ENCODE data around the gene PANK1.
A peak's percentile ranks its signal among the peaks of the same experiment; 100 is the strongest.

PANK1 gene
- 0.49 to 2.7 (median 1.9) reads per million in 4 experiments for total RNA-seq

DNA sequence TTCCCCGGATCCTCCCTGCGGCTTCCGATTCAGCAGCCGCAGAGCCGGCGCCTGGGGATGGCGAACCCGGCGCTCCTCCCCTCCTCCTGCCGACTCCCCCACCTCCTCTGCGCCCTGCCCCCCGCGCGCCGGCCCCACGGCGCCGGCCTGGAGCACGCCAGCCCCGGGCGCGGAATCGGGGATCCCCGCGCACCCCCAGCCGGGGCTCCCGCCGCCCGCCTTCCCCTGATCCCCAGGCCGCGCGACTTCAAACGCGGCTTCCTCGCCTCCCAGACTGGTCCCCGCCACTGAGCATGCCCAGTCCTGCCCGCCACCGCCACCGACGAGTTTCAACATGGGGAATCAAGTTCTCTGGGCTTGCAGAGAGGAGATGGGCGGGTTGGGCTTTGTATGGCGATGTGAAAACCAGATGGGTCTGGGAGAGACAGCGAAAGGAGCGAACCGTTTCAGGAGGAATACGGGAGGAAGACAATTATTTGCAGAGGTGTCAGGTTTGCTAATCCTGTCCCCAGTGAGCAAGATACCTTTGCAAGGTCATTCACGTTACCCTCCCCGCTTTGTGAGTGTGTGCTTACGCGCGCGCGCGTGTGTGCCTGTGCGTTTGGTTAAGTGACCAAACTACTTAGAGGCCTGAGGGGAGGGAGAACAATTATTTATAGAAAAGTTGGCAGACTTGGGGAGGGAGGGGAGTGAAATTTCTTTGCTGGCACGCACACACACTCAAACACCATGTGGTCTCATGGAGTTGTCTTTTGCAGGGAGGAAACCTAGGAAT lies at the start of gene PANK1:
PANK1 (minus strand) TSS at position 276 of the 775 bp plus-strand sequence. CDS start 351 bp downstream, outside the sequence.
- DNase-seq: peak; percentile 44

DNA sequence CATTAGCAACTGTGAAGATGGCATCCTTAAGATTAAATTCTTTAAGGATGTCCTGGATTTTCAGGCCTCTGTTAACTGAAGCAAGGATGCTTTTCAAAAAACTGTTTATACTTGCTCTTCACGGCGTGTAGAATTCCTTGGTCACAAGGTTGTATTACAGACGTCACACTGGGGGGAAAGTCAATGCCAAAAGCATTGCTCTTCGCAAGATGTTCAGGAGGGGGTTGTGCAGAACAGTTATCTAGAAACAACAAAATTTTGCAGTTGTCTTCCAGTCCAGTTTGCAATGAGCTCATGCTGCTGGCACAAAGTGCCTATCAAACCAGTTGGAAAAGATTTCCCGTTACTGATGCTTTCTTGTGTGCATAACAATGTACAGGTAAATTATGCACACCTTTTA lies 48.1 kb upstream of the PANK1 start:
- no peak for DNase-seq

DNA sequence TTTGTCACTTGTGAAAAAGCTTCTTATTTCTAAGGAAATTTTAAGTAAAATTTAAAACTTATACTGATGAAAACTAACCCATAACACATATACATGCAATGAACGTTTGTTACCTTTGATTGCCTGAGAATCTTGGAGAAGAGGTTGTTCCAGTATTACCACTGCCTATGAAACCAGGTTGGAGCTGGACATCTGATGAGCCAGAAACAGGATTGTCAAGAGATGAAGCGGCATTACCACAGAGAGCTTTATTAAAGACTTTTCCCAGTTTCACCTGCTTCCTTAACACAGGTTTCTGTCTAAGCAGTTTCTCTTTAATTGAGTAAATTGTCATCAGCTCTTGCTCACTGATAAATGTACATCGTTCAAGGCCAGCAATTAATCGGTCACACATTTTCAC lies 47.4 kb upstream of the PANK1 start:
- DNase-seq: no peak

DNA sequence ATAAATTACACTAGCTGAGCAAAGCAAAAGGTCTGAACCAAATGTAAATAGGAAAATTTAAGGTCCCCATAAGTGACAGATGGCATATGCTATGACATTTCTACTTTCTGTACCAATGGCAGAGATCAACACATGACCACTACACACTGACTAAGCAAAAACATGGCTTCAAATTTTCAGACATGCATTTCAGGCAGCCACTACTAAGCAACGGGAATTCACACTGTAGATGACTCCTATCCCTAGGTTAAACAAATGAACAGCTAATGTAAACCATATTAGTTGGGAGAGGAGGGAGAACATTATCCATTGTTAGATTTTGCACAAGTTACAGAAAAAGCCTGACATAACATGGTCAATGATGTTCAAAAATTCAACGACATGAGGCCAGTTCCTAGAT lies 45.0 kb upstream of the PANK1 start:
- no peak for DNase-seq

DNA sequence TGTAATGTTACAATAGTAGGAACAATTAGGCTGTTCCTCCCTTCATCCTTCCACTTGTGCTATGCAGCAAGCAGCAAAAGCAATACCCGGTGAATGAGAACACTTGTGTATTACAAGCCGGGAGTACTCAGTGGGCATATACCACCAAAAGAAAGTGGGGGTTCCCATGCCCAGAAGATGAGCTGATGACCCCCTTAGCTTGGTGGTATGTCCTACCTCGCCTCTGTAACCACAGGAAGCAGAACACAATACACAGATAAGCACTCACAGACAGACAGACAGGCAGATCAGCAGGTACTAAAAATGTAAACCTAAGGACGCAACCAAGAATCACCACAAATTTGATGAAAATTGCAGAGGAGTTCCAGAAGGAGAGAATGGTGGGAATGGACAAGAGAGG lies 40.9 kb upstream of the PANK1 start:
- no peak for DNase-seq

DNA sequence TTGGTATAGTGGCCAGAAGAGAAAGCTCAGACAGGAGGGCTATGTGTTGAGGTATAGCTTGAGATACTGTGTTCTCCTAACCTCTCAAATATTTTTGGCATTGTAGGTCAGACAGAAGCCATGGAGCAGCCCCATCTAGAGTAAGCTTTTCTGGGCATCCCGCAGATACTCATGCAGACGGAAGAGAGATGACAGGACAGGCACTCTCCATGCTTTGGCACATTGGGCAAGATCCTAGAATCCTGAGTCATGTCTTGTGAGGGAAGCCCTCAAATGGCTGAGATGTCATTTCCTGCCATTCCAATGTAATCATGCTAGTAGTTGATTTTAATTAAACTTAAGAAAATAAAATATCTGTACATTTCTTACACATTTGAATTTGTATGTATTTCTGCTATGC lies 39.6 kb upstream of the PANK1 start:
- no peak for DNase-seq

DNA sequence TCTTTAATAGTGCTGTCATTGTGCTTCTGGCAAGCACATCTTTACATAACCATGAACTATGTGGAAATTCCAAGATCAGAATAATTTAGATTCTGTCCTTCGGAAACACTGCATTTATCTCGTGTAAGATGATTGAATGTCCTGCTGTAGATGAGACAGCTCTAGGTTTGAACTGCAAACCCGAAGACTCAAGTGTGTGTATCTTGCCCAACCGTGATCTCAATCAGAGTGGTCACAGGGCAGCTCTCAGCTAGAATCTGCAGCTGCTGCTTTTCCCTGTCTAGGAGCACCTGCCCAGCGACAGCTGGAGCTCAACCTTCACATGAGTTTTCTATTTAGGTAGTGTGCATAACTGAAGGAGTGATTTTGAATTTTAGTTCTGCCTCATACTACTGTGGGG lies 38.8 kb upstream of the PANK1 start:
- DNase-seq: no peak

DNA sequence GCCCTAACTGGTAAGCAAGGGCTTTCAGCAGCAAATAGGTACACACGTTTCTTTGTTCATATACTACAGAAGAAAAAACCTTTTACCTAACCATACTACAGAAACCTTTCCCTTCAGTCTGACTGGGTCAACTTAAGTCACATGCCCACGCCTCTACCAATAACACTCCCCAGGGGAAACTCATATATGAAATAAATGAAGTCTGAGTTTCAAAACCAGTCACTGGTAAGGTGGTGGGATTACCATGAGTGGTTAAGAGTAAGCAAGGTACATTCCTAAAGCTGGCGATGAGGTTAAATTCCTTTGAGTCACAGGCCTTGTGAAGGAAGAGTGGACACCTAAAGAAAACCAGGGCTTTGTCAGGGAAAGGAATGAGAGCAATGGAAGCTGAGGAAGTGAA lies 34.9 kb upstream of the PANK1 start:
- no peak for DNase-seq

DNA sequence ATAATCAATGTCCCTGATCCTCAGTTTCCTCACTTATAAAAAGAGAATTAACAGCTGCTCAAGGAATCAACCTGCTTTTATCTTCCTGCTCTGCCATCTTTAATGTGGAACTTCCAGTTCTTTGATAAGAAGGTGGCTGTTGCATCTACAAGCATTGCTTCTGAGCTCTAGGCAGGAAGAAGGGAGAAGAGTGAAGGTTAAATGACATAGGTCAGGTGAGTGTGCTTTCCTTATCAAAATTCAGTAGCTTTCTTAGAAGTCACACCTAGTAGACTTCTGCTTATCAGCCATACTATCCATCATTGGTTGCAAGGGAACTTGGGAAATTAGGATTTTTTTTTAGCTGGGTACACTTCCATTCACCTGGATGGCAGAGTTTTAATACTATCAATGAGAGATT lies 32.3 kb upstream of the PANK1 start:
- no peak for DNase-seq

DNA sequence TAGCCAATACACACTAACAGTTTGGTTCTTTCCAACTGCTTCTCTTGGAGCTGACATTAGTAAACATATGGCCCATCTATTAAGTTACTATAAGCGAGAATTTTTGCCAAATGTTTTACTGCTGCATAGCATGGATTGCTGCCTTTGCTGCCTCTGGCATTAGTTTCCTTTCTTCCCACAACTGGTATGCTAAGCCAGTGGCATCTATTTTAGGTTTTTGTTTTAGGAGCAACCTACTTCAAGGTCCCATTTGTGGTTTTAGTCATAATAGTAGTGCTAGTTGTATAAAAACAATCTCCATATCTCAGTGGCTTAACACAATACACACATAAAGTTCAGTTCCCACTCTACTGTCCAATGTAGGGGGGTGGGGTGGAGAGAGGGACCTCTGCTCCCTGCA lies 25.9 kb upstream of the PANK1 start:
- DNase-seq: no peak

DNA sequence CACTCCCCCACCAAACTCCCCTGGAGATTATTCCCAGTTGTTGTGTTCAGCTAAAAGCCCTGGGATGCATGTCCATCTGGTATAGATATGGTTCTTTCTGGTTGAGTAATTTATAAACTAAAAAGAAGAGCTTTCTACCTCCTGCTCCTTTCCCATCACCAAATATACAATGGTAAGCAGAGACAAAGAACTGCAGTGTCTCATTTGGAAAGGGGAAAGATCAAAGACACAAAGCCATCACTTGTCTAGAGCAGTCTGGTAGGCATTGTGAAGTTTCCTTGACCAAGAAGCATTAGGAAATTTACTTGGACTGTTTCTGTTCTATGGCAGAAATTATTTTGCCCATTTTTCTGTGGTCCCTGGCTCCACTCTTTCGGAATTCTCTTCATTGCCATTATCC lies 24.9 kb upstream of the PANK1 start:
- no peak for DNase-seq

DNA sequence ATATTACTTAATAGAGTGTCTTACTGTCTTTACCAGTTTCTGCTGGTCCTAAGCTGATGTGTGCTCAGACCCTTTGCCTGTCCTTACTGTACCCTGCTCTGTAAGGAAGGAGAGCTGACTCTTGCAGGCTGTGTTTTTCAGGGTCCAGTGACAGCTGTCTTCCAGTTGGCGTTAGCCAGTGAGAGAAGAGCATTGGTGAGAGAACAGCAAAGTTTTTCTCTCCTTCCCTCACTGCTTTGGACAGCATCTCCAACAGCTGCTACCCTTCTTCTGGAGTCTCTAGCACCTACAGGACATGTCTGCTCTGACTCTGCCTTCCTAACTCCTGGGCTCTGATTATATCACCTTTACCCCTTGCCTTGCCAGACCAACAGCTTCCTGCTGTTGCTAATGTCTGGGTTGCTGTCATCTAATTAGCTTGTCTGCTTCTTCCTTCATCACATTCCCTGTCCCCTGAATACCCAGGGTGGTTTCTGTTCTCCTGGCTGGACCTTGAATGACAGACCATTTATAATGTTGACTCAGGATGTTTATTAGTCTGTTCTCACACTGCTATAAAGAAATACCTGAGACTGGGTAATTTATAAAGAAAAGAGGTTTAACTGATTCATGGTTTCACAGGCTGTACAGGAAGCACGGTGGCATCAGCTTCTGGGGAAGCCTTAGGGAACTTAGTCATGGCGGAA lies 23.5 kb upstream of the PANK1 start:
- DNase-seq: no peak

DNA sequence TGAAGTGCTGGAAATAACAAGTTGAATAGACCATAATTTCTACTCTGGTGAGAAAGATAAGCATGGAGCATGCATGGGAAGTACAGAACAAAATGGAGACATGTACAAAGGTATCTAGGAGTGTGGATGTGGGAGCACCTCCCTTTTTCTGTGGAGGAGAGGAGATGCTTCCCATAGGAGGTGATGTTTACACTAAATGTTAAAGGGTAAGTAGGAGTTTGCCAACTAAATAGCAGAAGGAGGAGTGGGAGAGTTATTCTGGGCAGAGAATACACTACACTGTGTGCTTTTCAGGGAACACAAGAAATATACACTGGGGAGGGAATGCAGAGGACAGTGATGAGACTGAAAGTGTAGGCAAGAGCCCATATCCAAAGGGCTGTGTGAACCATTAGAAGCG lies 21.1 kb upstream of the PANK1 start:
- DNase-seq: no peak

DNA sequence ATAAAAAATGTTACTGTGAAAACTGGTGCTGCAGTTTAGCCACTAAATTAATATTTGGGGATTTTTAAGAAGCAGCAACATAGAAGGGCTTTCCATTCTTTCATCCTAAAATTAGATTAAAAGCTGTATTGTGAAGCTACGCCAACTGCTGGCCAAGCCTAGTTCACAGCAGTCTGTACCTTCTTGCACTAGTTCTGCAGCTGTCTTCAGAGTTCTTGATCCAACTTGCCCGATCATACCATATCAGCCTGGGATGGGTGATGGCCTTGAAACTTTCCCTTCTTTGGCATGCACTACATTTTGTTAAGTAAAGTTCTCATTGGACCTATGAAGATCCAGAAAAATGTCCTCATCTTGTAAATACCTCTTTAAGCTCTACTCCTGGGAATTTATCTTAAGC lies 20.3 kb upstream of the PANK1 start:
- no peak for DNase-seq

DNA sequence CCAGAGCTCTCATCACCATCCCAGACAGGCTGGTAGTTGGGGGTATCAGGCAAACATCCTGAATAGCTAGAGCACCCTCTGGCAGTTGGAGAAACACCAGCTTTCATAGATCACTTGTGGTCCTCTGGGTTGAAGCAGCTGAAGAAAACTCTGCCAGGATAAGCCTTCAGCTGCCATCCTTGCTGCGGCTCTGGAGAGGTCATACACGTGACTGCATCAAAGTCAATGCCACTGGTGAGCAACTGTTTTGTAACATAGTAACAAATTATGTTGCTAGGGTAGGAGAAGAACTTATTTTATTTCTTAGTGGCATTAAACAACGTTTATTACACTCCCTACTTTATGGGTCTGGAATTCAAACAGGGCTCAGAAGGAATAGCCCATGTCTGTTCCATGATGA lies 19.2 kb upstream of the PANK1 start:
- no peak for DNase-seq

DNA sequence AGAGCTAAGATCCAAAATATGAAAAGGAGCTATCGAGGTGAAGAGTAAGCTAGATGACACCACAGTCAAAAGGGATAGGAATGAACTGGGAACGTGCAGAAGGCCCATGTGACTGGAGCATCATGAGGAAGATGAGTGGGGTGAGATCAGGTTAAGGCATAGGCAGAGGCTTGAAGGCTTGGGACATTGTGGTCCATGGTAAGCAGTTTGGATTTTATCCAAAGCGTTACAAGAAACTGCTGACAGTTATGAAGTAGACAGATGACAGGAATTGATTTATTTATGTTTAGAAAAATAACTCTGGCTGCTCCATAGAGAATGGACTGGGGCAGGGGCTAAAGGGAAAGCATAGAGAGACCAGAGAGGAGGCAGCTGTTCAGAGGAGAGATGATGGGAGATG lies 18.1 kb upstream of the PANK1 start:
- no peak for DNase-seq

DNA sequence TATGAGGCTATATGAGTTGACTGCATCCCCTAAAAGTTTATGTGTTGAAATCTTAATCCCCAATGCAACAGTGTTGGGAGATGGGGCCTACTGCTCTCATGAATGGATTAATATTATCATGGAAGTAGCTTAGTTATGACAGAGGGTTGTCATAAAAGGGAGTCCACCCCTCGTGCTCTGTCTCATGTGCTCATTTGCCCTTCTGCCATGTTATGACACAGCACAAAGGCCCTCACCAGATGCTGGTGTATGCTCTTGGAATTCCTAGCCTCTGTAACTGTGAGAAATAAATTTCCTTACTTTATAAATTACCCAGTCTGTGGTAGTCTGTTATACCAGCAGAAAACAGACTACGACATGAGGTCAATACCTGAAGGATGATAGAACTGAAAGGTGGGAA lies 17.6 kb upstream of the PANK1 start:
- DNase-seq: no peak

DNA sequence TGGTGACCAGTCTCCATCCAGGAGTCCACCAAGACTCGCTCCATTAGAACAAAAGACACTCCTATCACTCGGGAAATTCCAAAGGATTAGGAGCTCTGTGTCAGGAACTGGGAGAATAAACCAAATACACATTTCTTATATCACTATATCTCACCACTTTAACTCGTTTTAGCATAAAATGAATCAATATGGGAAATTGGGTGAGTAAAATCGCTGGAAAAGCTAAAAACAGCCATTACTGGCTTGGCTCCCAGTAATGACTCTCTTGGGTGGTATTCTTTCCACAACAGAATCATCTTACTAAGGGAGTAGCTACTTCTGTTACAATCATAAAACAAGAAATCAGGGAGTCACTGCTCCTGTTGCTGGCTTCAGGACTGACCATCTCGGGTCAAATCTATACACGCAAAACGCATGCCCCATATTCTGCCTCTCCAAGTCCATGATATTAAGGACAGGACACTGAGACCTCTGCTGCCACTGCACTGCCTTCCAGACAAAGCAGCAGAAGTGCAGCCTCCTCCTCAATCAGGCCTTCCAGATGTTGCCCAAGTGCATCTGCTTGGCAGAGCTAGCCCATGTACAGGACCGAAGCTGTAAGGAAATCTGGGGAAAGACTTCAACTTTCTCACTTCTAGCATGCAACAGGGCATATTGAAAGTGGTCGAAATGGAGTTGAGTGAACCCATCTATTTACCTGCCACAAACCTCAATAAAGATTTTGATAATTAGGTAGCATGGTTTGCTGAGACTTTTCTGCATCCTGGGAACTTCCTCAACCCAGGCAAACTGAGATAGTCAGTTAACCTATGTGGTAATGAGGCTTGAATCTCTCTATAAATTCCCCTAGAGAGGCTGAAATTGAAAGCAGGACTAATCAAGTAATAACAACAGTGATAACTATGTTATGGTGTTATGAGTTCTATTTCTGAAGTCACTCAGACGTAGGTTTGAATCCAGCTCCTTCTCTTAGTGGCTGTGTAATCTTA lies 14.4 kb upstream of the PANK1 start:
- DNase-seq: no peak

DNA sequence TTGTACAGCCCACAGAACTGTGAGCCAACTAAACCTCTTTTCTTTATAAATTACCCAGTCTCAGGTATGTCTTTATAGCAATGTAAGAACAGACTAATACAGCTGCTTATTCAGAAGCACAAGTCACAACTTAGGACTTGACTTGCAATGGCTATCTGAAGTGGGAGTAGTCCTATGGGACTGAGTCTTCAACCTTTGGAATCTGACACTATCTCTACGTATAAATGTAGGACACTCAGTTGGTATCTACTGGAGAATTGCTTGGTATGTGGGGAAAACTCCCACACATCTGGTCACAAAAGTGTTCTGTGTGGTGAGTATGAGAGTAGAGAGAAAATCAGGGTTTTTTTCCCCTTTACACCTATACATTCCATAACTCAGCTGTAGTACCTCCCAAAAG lies 12.3 kb upstream of the PANK1 start:
- no peak for DNase-seq

DNA sequence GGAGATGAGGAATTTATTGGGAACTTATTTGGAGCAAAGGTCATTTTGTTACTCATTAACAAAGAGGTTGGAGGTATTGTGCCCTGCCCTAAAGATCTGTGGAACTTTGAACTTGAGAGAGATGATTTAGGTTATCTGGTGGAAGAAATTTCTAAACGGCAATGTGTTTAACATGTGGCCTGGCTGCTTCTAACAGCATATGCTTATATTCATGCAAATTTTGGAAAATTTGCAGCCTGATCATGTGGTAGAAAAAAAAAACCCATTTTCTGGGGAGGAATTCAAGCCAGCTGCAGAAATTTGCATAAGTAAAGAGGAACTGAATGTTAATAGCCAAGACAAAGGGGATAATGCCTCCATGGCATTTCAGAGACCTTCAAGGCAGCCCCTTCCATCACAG lies 10.7 kb upstream of the PANK1 start:
- no peak for DNase-seq

DNA sequence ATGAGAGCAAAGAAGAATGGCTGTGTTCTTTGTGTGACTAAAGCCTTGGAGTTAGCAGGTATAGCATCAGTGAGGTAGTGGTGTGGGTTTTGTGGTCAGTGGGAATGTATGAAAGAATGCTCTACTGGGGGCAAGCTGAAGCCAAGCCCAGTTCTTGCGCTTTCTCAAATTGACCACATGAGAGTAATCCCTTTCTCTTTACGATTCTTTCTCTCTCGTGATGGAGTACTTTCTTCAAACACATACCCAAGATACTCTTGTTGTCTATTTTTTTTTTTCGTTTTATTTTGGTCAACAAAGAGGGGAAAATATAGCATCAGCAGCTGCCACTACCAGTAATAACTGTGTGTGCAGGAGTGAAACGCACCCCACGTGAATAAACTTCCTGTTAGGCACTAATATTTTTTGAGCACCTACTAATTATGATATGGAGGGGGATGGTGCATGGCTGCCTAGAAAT lies 8.4 kb upstream of the PANK1 start:
- DNase-seq: no peak

DNA sequence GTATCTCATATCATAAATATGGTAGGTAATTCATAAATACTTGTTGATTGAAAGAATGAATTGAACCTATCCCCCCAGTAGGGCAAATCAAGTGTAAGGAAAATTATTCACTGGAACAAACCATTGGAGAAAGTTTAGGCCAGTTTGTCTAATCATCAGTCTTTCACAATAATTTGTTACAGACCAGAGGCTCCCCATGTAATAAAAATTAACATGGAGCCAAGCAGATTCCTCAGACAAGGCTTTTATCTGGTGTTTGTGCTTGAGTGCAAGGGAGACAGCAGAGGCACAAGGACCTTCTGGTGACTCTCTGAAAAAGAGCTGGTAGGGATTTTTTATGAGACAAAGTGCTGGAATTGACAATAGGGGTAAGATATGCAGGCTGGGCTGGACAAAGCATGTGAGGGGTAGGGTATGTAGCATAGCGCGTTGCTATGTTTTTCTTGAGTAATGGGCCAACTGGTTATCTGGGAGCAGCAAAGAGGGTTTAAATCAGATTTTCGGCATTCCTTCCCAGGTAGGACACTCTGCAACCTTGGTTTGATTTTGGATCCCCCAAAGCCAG lies 7.8 kb upstream of the PANK1 start:
- no peak for DNase-seq
